HepG2 (cell line): ENCODE results near the gene MCFD2.

ENCODE experiments used
- ATRX ChIP-seq: sonication (generic); formaldehyde crosslinking; IDR thresholded peaks from 2 replicates; pipeline ENCODE4 v1.4.0; 2020; ENCODE audit warnings: missing genetic modification reagents, borderline replicate concordance
- MTERF4 ChIP-seq: sonication (generic); formaldehyde crosslinking; IDR thresholded peaks from 2 replicates; pipeline ENCODE4 v1.8.0; 2023; ENCODE audit warnings: mild to moderate bottlenecking, missing genetic modification reagents
- NR1H2 ChIP-seq: sonication (generic); formaldehyde crosslinking; IDR thresholded peaks from 2 replicates; pipeline ENCODE4 v1.8.1; 2022; ENCODE audit warnings: low read depth, missing genetic modification reagents, borderline replicate concordance
- ZBTB4 ChIP-seq: sonication (generic); formaldehyde crosslinking; IDR thresholded peaks from 2 replicates; pipeline ENCODE4 v1.4.0; 2020; ENCODE audit warnings: missing genetic modification reagents, mild to moderate bottlenecking, borderline replicate concordance
- ZNF510 ChIP-seq: sonication (generic); formaldehyde crosslinking; IDR thresholded peaks from 2 replicates; pipeline ENCODE4 v1.4.0; 2020; ENCODE audit warnings: low read depth, mild to moderate bottlenecking, missing genetic modification reagents

- TF ChIP-seq MTERF4 (CRISPR knock-in tag) (no peak), ATRX (CRISPR knock-in tag) (no peak), NR1H2 (no peak), ZNF510 (no peak), ZBTB4 (no peak)
Observed at GRCh38 chr2:46861916-46862315, 53.7 kb downstream of the MCFD2 start.
